Gastrocnemius medialis (tissue), 4 donors: ENCODE results near the gene DMKN.

Experiments
- POLR2A ChIP-seq, 2 donors: fragments of 450-650 bp; IDR thresholded peaks; one replicate each; pipeline ENCODE4 v1.6.1; 2017; ENCODE audit warnings: antibody characterized with exemption in 2 of 2, mild to moderate bottlenecking in 2 of 2, moderate library complexity in 2 of 2
- TF ChIP-seq, protein P1 (sequence below), 5 experiments: fragments of 450-650 bp in 3 of 5; fragments of 200-600 bp in 2 of 5; sonication (generic) in 2 of 5; IDR thresholded peaks in 4 of 5; conservative IDR thresholded peaks in 1 of 5; 1 replicate in 4 of 5; 2 replicates in 1 of 5; pipeline ENCODE4 v1.5.1; 2016 to 2019; ENCODE audit warnings: antibody characterized with exemption in 5 of 5, mild to moderate bottlenecking in 3 of 5, moderate library complexity in 3 of 5

DNA sequence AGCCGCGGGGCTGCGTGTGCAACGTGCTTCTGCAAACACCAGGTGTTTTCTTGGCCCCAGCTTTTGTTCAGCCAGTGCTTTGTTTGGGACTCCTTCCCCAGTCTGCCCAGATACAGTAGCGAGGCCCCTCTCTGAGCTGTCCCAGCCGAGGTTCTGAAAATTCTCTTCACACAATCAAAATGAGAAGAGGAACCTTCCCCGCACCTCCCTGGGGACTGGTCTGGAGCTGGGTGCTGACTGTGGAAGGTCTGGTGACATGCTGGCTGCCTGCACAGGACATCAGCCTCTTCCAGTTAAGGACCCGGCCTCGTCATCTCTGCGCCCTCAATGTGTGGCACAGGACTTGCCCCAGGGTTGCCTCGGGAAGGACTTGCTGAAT, 45.8 kb upstream of the DMKN start:
- TF ChIP-seq POLR2A (IDR thresholded peaks at IDR 0.05) = no peak
- TF ChIP-seq, protein P1, sequence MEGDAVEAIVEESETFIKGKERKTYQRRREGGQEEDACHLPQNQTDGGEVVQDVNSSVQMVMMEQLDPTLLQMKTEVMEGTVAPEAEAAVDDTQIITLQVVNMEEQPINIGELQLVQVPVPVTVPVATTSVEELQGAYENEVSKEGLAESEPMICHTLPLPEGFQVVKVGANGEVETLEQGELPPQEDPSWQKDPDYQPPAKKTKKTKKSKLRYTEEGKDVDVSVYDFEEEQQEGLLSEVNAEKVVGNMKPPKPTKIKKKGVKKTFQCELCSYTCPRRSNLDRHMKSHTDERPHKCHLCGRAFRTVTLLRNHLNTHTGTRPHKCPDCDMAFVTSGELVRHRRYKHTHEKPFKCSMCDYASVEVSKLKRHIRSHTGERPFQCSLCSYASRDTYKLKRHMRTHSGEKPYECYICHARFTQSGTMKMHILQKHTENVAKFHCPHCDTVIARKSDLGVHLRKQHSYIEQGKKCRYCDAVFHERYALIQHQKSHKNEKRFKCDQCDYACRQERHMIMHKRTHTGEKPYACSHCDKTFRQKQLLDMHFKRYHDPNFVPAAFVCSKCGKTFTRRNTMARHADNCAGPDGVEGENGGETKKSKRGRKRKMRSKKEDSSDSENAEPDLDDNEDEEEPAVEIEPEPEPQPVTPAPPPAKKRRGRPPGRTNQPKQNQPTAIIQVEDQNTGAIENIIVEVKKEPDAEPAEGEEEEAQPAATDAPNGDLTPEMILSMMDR (IDR thresholded peaks at IDR 0.05 in 4 of 5, conservative IDR thresholded peaks at IDR 0.05 in 1 of 5) = no peak
